Epidermal melanocyte (primary cell): ENCODE data around the gene GLYATL1.
"Not testable (repeated sequence)": the region's sequence is repeated elsewhere in the genome, so short reads cannot be mapped to it uniquely, and the experiment has no call there.

ENCODE experiments used
- DNase-seq: peaks from one replicate; pipeline ENCODE4 v3.0.0; 2011; ENCODE audit warnings: low spot score; ENCODE audit not compliant: insufficient read length

Gene GLYATL1

DNA sequence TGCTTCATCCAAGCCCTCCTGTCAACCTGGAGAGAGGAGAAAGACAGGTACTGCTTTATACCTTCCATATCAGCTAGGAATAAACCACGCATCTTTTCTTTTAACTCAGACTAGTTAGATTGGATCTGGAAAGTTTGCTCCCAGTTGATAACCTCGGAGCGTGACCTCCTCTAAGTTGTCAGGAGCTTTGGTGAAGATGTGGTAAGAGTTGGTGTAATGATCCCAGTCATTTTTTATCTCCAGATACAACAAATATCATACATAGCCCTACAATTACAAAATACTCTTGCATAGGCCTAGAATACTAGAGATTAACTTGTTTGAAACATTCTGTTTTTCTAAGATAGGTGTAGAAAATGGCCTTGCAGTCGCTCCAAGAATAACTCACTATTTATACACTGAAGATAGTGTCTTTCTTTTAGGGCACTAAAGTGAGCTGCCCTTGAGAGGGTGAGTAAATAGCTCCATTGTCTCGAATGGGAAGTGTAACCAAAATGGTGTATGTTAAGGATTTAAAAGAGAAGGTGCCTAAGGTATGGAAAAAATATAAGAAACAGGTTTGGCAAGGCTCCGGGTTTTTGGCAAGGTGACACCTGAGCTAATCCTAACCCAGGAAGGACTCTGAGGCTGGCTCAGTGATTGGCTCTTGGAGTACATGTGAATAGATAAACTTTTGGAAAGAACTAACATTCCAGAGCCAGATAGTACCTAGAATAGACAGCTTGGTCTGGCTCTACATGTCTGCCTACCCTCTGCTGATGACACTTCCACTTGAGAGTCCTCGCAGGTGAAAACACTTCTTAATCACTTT lies 59.4 kb downstream of the GLYATL1 start:
- no peak for DNase-seq

DNA sequence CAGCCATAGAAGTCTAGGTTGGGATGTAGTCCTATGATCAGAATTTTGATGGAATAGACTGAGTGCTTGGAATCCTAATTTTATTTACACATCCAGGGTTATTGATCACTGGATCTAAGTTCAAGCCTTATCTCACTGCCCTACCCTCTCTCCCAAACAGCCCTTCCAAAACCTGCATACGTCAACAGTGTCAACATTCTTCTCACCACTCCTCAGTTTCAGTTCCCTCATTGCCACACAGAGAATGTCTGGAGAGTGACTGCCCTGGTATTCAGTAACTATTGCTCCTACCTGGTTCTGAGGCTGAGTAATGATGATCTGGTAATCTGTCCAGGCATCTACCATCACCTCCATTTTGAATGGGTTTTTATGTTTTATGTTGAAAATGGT lies 60.0 kb downstream of the GLYATL1 start:
- no peak for DNase-seq

DNA sequence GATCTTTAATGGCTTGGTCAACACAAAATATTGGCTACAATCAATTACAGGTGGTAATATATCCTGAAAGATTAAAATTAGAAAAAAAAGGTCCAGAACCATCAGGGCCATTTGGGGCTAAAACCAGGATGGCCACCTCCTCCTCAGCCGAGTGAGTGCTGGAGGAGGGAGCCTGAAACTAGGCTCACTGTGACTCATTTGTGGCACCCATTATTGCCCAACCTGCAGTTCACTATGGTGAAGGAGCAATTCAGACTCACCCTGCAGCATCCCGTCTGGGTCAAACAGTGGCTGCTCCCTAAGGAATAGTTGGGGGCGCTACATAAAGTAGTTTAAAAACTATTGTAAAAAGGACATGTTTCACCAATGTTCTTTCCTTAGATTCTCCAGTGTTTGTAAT lies 60.7 kb downstream of the GLYATL1 start:
- DNase-seq: no peak

DNA sequence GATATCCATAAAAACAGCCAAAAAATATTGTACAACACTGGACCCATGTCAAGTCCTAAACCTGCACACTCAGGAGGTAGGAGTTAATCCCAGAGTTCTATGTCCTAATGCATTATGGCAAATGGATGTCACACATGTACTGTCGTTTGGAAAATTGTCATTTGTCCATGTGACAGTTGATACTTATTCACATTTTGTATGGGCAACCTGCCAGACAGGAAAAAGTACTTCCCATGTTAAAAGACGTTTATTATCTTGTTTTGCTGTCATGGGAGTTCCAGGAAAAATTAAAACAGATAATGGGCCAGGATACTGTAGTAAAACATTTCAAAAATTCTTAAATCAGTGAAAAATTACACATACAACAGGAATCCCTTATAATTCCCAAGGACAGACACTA lies 62.7 kb downstream of the GLYATL1 start:
- not testable (repeated sequence) for DNase-seq
